GM12878 (cell line): ENCODE measurements around the gene RFPL2. TPM values are rescaled to one million over a fixed set of nuclear protein-coding genes. Genes with fewer than 3 reads are reported as not detected.

ENCODE experiments used
- ATAC-seq: fragments of 200-7000 bp; cut with Tn5 transposase; 3 replicates; pipeline ENCODE4 v1.9.1; 2020; ENCODE audit warnings: mild to moderate bottlenecking, moderate library complexity
- BruUV-seq: library from RNA; stranded (reverse); fragments of 400-500 nt; replicated peaks from 2 replicates; lab custom pipeline; 2021; lab: Mats Ljungman, UMichigan
- CTCF ChIA-PET: fragments of 300-600 bp; sonication (Branson Sonifier 250); formaldehyde crosslinking; extraction: SDS; loops from one replicate; lab custom pipeline; 2021; ENCODE audit warnings: inconsistent platforms; lab: Yijun Ruan, JAX
- POLR2A ChIA-PET: fragments of 350-600 bp; formaldehyde crosslinking; extraction: SDS; loops from one replicate; lab custom pipeline; 2021; ENCODE audit warnings: inconsistent platforms; lab: Charles Lee
- RAD21 ChIA-PET: fragments of 300-600 bp; sonication (Branson Sonifier 250); formaldehyde crosslinking; loops from one replicate; lab custom pipeline; 2023; ENCODE audit warnings: antibody characterized with exemption; ENCODE audit not compliant: unreplicated experiment; lab: Charles Lee
- SMC1A ChIA-PET: fragments of 300-600 bp; sonication (Branson Sonifier 250); formaldehyde crosslinking; loops from one replicate; lab custom pipeline; 2023; ENCODE audit not compliant: unreplicated experiment, uncharacterized antibody; lab: Charles Lee
- DNase-seq: peaks from one replicate; pipeline ENCODE4 v3.0.0-alpha.2; 2011; ENCODE audit warnings: low read depth, low spot score
- FAIRE-seq: peaks from 3 replicates; lab custom pipeline; 2011; peaks lifted over from hg19 to GRCh38; lab: Jason Lieb, UNC
- H2AFZ ChIP-seq: 2 replicates; pipeline ENCODE4 v1.6.0; 2011; ENCODE audit warnings: low read depth, low read length, control low read depth; ENCODE audit not compliant: control insufficient read depth
- H3K27ac ChIP-seq: 2 replicates; pipeline ENCODE4 v1.5.1; 2011; ENCODE audit warnings: control low read depth; ENCODE audit not compliant: control insufficient read depth, insufficient read depth
- H3K27me3 ChIP-seq, 2 experiments: replicated peaks in 1 of 2; 2 replicates each; pipeline versions ENCODE4 v1.6.0 to v1.6.1; 2011; ENCODE audit warnings: low read length in 1 of 2; ENCODE audit not compliant: control insufficient read depth in 2 of 2, insufficient read depth in 2 of 2
- H3K36me3 ChIP-seq, 2 experiments: 2 replicates each; pipeline ENCODE4 v1.5.1; 2011; ENCODE audit warnings: low read length in 1 of 2; ENCODE audit not compliant: control insufficient read depth in 2 of 2, insufficient read depth in 2 of 2
- H3K4me1 ChIP-seq: 2 replicates; pipeline ENCODE4 v1.6.1; 2011; ENCODE audit warnings: mild to moderate bottlenecking, low read length, moderate library complexity, mixed read lengths; ENCODE audit not compliant: control insufficient read depth, insufficient read depth
- H3K4me2 ChIP-seq: 2 replicates; pipeline ENCODE4 v1.6.0; 2011; ENCODE audit warnings: control low read depth; ENCODE audit not compliant: control insufficient read depth, insufficient read depth
- H3K4me3 ChIP-seq: fragments of 200-600 bp; sonication (generic); 2 replicates; pipeline ENCODE4 v1.5.1; 2016
- H3K79me2 ChIP-seq: 2 replicates; pipeline ENCODE4 v1.6.0; 2011; ENCODE audit warnings: low read length; ENCODE audit not compliant: control insufficient read depth, insufficient read depth
- H3K9ac ChIP-seq: 2 replicates; pipeline ENCODE4 v1.8.0; 2011; ENCODE audit warnings: low read length, control low read depth, mixed read lengths; ENCODE audit not compliant: control insufficient read depth, insufficient read depth
- H3K9me3 ChIP-seq: replicated peaks from 3 replicates; pipeline ENCODE4 v1.5.1; 2011; ENCODE audit warnings: mild to moderate bottlenecking, low read length; ENCODE audit not compliant: control insufficient read depth, insufficient read depth
- H4K20me1 ChIP-seq: 2 replicates; pipeline ENCODE4 v1.6.0; 2011; ENCODE audit not compliant: control insufficient read depth, insufficient read depth
- ATF2 ChIP-seq: IDR thresholded peaks from 2 replicates; pipeline ENCODE4 v1.6.1; 2012; ENCODE audit warnings: low read length, inconsistent platforms
- ATF3 ChIP-seq: IDR thresholded peaks from 2 replicates; pipeline ENCODE4 v1.6.1; 2011; ENCODE audit warnings: low read depth, mild to moderate bottlenecking, low read length, moderate library complexity, borderline replicate concordance; ENCODE audit errors: extremely low read depth
- BACH1 ChIP-seq: fragments of 450-650 bp; IDR thresholded peaks from 2 replicates; pipeline ENCODE4 v1.6.1; 2017; ENCODE audit warnings: mild to moderate bottlenecking, borderline replicate concordance
- CBX3 ChIP-seq: fragments of 200-600 bp; sonication (generic); IDR thresholded peaks from 2 replicates; pipeline ENCODE4 v1.6.1; 2016; ENCODE audit warnings: low read depth, borderline replicate concordance
- CREB1 ChIP-seq: IDR thresholded peaks from 2 replicates; pipeline ENCODE4 v1.6.1; 2012; ENCODE audit warnings: low read depth, mild to moderate bottlenecking, inconsistent platforms
- EGR1 ChIP-seq, 2 experiments: IDR thresholded peaks; 1 replicate in 1 of 2; 2 replicates in 1 of 2; pipeline ENCODE4 v1.6.1; 2011 to 2012; ENCODE audit warnings: low read depth in 2 of 2, low read length in 2 of 2, borderline replicate concordance in 1 of 2, mild to moderate bottlenecking in 1 of 2, moderate library complexity in 1 of 2
- EP300 ChIP-seq, 2 experiments: fragments of 150-350 bp in 1 of 2; IDR thresholded peaks; 2 replicates each; pipeline ENCODE4 v1.6.1; 2011 to 2012; ENCODE audit warnings: low read depth in 2 of 2, low read length in 2 of 2, borderline replicate concordance in 1 of 2, improper control_type of control experiment in 1 of 2, inconsistent platforms in 1 of 2; ENCODE audit not compliant: control insufficient read depth in 1 of 2
- HCFC1 ChIP-seq: fragments of 150-350 bp; IDR thresholded peaks from 2 replicates; pipeline ENCODE4 v1.6.1; 2014; ENCODE audit warnings: low read length
- MEF2A ChIP-seq: IDR thresholded peaks from 2 replicates; pipeline ENCODE4 v1.6.1; 2011; ENCODE audit warnings: low read depth, mild to moderate bottlenecking, low read length, moderate library complexity; ENCODE audit not compliant: insufficient read depth
- NFXL1 ChIP-seq: fragments of 450-650 bp; IDR thresholded peaks from 2 replicates; pipeline ENCODE4 v1.6.1; 2017; ENCODE audit warnings: antibody characterized with exemption, mild to moderate bottlenecking, borderline replicate concordance
- PAX8 ChIP-seq: fragments of 450-650 bp; IDR thresholded peaks from 2 replicates; pipeline ENCODE4 v1.6.1; 2017; ENCODE audit warnings: mild to moderate bottlenecking, moderate library complexity
- PKNOX1 ChIP-seq: fragments of 450-650 bp; IDR thresholded peaks from 2 replicates; pipeline ENCODE4 v1.6.1; 2016; ENCODE audit warnings: mild to moderate bottlenecking
- RBBP5 ChIP-seq: fragments of 200-600 bp; sonication (generic); conservative IDR thresholded peaks from 2 replicates; pipeline ENCODE4 v1.6.1; 2016
- REST ChIP-seq: IDR thresholded peaks from 2 replicates; pipeline ENCODE4 v1.6.1; 2012; ENCODE audit warnings: mild to moderate bottlenecking, low read depth, low read length
- WRNIP1 ChIP-seq: IDR thresholded peaks from 2 replicates; pipeline ENCODE4 v1.6.1; 2011; ENCODE audit warnings: low read depth, low read length, improper control_type of control experiment, borderline replicate concordance
- YY1 ChIP-seq: IDR thresholded peaks from 2 replicates; pipeline ENCODE4 v1.6.1; 2011; ENCODE audit warnings: low read depth, mild to moderate bottlenecking, low read length
- WGBS: methylation state at CpG from one replicate; pipeline ENCODE4 v1.1.6; 2016; ENCODE audit warnings: low lambda C conversion rate; ENCODE audit not compliant: insufficient replicate concordance, insufficient coverage; ENCODE audit errors: missing lambda C conversion rate; 5-methylcytosine and 5-hydroxymethylcytosine counted together
- in situ Hi-C: fragments of 300-500 bp; cut with MboI; formaldehyde crosslinking; loops from 9 replicates; pipeline ENCODE4 v1.14.3; 2018; ENCODE audit warnings: mixed read lengths
- intact Hi-C: fragments of 100-400 bp; cut with micrococcal nuclease; formaldehyde crosslinking; loops from one replicate; pipeline ENCODE4 v1.14.2; 2022; ENCODE audit not compliant: unreplicated experiment
- polyA plus RNA-seq, 11 experiments: library from polyadenylated mRNA; depleted of rRNA in 4 of 11; unstranded in 6 of 11; stranded (reverse) in 5 of 11; fragments of >200 nt; fragmentation: Nextera tagmentation in 4 of 11; fragmentation: Illumina TruSeq in 1 of 11; extraction: Ambion mirVana in 4 of 11; extraction: Trizol in 1 of 11; gene quantifications; 1 replicate in 1 of 11; 2 replicates in 10 of 11; pipeline versions ENCODE4 v1.2.1 to v1.2.3, GENCODE V29; 2011 to 2016; ENCODE audit warnings: inconsistent platforms in 2 of 11, missing spikeins in 2 of 11, low read depth in 1 of 11
- total RNA-seq, 4 experiments: library from RNA; depleted of rRNA in 3 of 4; stranded (reverse); fragments of >200 nt in 3 of 4; fragmentation: Illumina TruSeq in 1 of 4; extraction: Trizol in 1 of 4; gene quantifications; 2 replicates each; pipeline versions ENCODE4 v1.2.1 to v1.2.3, GENCODE V29; 2013 to 2021

The RFPL2 gene
- total and polyA plus RNA-seq, 10 of the 15 experiments (the other 5 are each of a cell fraction or from before 2014, with no cell fraction given): not detected

- TF ChIP-seq PKNOX1 (no peak), EGR1 (IDR thresholded peaks at IDR 0.05; ENCODE audit: borderline replicate concordance in 1 of 2, low read depth in 2 of 2, low read length in 2 of 2) (no peak), ATF3 (no peak), EP300 (IDR thresholded peaks at IDR 0.05; ENCODE audit: borderline replicate concordance in 1 of 2, control insufficient read depth in 1 of 2, low read depth in 2 of 2, low read length in 2 of 2) (no peak), PAX8 (no peak), CBX3 (no peak)
Observed at GRCh38 chr22:32237906-32238305, 33.0 kb upstream of the RFPL2 start (continued).

GRCh38 chr22:32236970-32237369, 32.1 kb upstream of the RFPL2 start:
- H4K20me1 ChIP-seq: no peaks in the 10 kb centered on the region
- no TSS peak for BruUV-seq
- H3K4me1 ChIP-seq: no peaks in the 10 kb centered on the region
- RAD21 ChIA-PET: no interaction called here
- H3K27me3 ChIP-seq: peaks cover 0 to 2% of the 10 kb centered on the region in 2 experiments; a peak in 2 of 4 replicates
- intact Hi-C loops (no loop called here), in situ Hi-C loops (no loop called here)
- H3K4me2 ChIP-seq: no peak overlapping the region
- H3K79me2 ChIP-seq: no peaks in the 10 kb centered on the region
- DNase-seq (no peak), FAIRE-seq (no peak), ATAC-seq (no peak)
- SMC1A ChIA-PET: no interaction called here
- H3K36me3 ChIP-seq: no peaks in the 10 kb centered on the region
- no peak overlapping the region for H3K27ac ChIP-seq
- CTCF ChIA-PET: no interaction called here
- no peak overlapping the region for H3K9ac ChIP-seq
- POLR2A ChIA-PET: no interaction called here
- H2AFZ ChIP-seq: no peak overlapping the region
- 64% methylated on average over 8 of the region's 8 CpGs for WGBS
- H3K9me3 ChIP-seq: no peaks in the 10 kb centered on the region
- H3K4me3 ChIP-seq: no peak overlapping the region
- TF ChIP-seq CREB1 (no peak), RBBP5 (no peak), BACH1 (no peak), NFXL1 (no peak), ATF2 (no peak), REST (no peak), YY1 (no peak), MEF2A (no peak), PKNOX1 (no peak), HCFC1 (no peak), WRNIP1 (no peak)
